GM06990 (cell line): ENCODE results near the gene PARN.

Source experiments
- DNase-seq: peaks from one replicate; pipeline ENCODE4 v3.0.0-alpha.2; 2011; ENCODE audit not compliant: insufficient read length; ENCODE audit errors: extremely low read depth
- H3K27me3 ChIP-seq: replicated peaks from 2 replicates; pipeline ENCODE4 v1.6.0; 2011; ENCODE audit warnings: low read length; ENCODE audit not compliant: control insufficient read depth, insufficient read depth
- H3K36me3 ChIP-seq: 2 replicates; pipeline ENCODE4 v1.5.1; 2011; ENCODE audit warnings: low read length; ENCODE audit not compliant: control insufficient read depth, insufficient read depth
- H3K4me3 ChIP-seq: replicated peaks from 2 replicates; pipeline ENCODE4 v1.5.1; 2011; ENCODE audit warnings: low read depth, mild to moderate bottlenecking, control low read depth, low read length
- CTCF ChIP-seq: IDR thresholded peaks from 2 replicates; pipeline ENCODE4 v1.5.1; 2011; ENCODE audit warnings: low read length, control low read depth, mild to moderate bottlenecking, inconsistent platforms; ENCODE audit not compliant: insufficient read depth, poor library complexity, severe bottlenecking

The PARN gene

GRCh38 chr16:14564861-14565687, 65.0 kb downstream of the PARN start:
- Histone ChIP-seq H3K36me3 (peaks cover 2% of the 10 kb centered on the region), H3K4me3 (no peak overlapping the region), H3K27me3 (no peaks in the 10 kb centered on the region)
- DNase-seq: no peak
- no peak for TF ChIP-seq CTCF

DNA sequence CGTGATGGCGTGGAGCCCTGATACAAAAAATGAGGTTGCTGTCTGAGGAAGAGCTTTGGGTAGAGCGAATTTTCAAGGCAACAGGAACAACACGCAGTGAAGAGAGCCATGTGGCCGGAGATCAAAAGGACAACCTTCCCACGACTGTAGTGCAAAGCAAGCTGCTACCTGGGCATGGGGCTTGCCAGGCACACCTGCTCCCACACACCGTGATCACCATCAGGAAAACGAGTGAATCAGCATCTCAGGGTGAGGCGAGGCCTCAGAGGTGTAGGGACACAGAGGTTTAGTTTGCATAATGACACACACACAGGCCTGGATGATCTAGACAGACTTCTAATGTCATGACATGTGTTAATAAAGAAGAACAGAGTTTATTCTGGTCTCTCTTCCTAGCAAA, 65.7 kb downstream of the PARN start:
- DNase-seq: no peak

DNA sequence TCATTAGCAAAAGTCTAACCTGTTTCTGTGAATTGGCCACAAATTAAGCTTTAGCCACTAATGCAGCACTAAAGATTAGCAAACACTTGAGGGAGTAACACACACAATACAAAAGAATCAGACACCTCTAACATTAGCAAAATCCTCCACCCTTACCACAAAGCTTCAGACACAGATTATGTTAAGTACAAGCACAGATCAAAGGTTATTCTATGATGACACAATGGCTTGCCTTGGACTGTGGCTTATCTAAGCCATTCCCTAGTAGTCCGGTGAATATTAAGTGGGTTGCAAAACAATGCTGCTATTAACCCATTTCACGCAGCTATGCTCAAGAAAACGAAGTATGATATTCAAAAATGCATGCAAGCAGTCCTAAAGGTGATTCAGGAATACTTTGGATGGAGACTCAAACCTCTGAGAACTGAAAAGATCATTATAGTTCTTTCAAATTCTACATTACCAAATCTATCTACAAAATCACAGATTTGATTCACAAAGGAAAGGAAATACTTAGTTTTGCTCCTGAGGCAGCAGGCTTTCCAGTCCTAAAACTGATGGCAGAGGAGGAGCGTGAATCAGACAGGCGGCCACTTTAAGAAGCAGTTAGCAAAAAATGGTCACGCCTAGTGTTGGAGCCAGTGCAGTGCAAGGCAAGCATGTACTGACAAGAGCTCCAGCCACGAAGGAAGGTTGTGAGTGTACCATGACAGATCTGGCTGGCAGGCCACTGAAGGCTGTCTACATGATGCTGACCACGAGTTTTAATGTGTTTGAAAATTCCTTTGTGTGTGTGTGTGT, 67.2 kb downstream of the PARN start:
- no peak for TF ChIP-seq CTCF
- peaks cover 2% of the 10 kb centered on the region for H3K36me3 ChIP-seq
- no peak for DNase-seq
- no peaks in the 10 kb centered on the region for H3K27me3 ChIP-seq
- H3K4me3 ChIP-seq: no peak overlapping the region

More for the DNA sequence above, 65.7 kb downstream of the PARN start:
- no peak overlapping the region for H3K4me3 ChIP-seq
- no peaks in the 10 kb centered on the region for H3K27me3 ChIP-seq
- no peak for TF ChIP-seq CTCF
- H3K36me3 ChIP-seq: peaks cover 2% of the 10 kb centered on the region

DNA sequence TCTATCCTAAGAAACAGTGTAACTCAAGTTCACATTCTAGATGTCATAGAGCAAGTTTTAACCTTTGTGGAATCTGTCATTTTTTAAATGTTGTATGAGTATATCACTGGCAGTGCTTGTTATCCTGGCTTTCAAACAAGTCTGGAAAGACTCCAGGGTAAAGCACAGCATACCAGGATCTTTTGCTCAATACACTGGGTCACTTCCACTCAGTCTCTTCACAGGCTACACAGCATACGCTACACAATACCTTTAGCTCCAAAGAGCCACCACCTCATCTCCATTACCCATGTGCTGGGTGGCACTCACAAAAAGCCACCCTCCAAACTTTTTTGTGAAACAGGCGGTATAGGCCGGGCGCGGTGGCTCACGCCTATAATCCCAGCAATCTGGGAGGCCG, 69.5 kb downstream of the PARN start:
- Histone ChIP-seq H3K4me3 (no peak overlapping the region), H3K36me3 (peaks cover 2% of the 10 kb centered on the region), H3K27me3 (no peaks in the 10 kb centered on the region)
- no peak for TF ChIP-seq CTCF
- DNase-seq: no peak

GRCh38 chr16:14559809-14560241, 70.2 kb downstream of the PARN start:
- H3K4me3 ChIP-seq: no peak overlapping the region
- DNase-seq: no peak
- peaks cover 2% of the 10 kb centered on the region for H3K36me3 ChIP-seq
- no peak for TF ChIP-seq CTCF
- H3K27me3 ChIP-seq: no peaks in the 10 kb centered on the region
